ENCODE measurements around the gene ANO1. TPM values are rescaled to one million over a fixed set of nuclear protein-coding genes. Genes with fewer than 3 reads are reported as not detected.

The ANO1 gene
- total and polyA plus RNA-seq, 4 donors, result 7.8 to 64.8 (median 32.2) TPM

GRCh38 chr11:70079691-70080090 lies 1.6 kb downstream of the ANO1 start (continued):
- no peak for TF ChIP-seq ZBTB33 (IDR thresholded peaks at IDR 0.05)

DNA sequence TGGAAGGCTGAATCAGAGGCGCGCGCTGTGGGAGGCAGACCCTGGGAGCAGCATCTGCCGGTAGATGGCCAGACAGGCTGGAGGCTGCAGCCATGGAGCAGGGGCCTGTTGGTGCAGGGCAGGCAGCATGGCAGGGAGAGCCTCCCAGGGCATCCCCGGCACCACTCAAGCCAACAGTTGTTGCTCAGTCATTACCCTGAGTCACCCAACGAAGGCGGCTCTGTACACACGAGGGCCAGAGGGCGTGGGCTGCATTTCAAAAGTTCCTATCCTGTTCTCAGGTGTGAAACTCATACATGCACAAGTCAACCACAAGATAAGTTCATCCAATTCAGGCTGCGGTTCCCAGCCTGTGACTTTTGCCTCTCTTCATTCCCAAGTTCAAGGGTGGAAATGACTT lies 2.6 kb downstream of the ANO1 start:
- Histone ChIP-seq H3K9me3 (ENCODE audit: control insufficient read depth in 4 of 4, low read length in 3 of 4) (no peaks in the 10 kb centered on the region), H3K27me3 (ENCODE audit: control insufficient read depth in 4 of 4, insufficient read depth in 4 of 4, low read length in 3 of 4) (no peaks in the 10 kb centered on the region), H3K36me3 (ENCODE audit: control insufficient read depth in 4 of 4, insufficient read depth in 3 of 4, low read depth in 1 of 4, low read length in 3 of 4) (no peaks in the 10 kb centered on the region), H3K27ac (ENCODE audit: low read depth in 1 of 2, low read length in 2 of 2) (no peak overlapping the region), H3K4me3 (ENCODE audit: low read depth in 1 of 3, low read length in 3 of 3) (no peak overlapping the region), H3K4me1 (ENCODE audit: control insufficient read depth in 4 of 4, insufficient read depth in 4 of 4, low read length in 3 of 4) (peaks cover 18 to 58% (median 42%) of the 10 kb centered on the region in 4 donors), H3K9ac (ENCODE audit: low read depth in 1 of 2, low read length in 2 of 2) (no peak overlapping the region)
- WGBS, result 78% methylated on average over 10 of the region's 10 CpGs
- DNase-seq (ENCODE audit: low spot score), result no peak
- no peak for TF ChIP-seq FOXA1 (IDR thresholded peaks at IDR 0.05)
- TF ChIP-seq YY1 (IDR thresholded peaks at IDR 0.05), result no peak
- no peak for TF ChIP-seq GABPA (IDR thresholded peaks at IDR 0.05 in 1 of 2, conservative IDR thresholded peaks at IDR 0.05 in 1 of 2)
- TF ChIP-seq MAX (IDR thresholded peaks at IDR 0.05), result no peak
- no peak for TF ChIP-seq JUND (IDR thresholded peaks at IDR 0.05)
- no peak for TF ChIP-seq ZBTB33 (IDR thresholded peaks at IDR 0.05)
- TF ChIP-seq HNF4A (conservative IDR thresholded peaks at IDR 0.05), result no peak
- no peak for TF ChIP-seq ATF3 (IDR thresholded peaks at IDR 0.05)
- no peak for TF ChIP-seq EGR1 (IDR thresholded peaks at IDR 0.05; ENCODE audit: low read depth in 2 of 2)
- no peak for TF ChIP-seq CTCF (IDR thresholded peaks at IDR 0.05; ENCODE audit: low read depth, low read length, missing input control)
- TF ChIP-seq, protein P1, sequence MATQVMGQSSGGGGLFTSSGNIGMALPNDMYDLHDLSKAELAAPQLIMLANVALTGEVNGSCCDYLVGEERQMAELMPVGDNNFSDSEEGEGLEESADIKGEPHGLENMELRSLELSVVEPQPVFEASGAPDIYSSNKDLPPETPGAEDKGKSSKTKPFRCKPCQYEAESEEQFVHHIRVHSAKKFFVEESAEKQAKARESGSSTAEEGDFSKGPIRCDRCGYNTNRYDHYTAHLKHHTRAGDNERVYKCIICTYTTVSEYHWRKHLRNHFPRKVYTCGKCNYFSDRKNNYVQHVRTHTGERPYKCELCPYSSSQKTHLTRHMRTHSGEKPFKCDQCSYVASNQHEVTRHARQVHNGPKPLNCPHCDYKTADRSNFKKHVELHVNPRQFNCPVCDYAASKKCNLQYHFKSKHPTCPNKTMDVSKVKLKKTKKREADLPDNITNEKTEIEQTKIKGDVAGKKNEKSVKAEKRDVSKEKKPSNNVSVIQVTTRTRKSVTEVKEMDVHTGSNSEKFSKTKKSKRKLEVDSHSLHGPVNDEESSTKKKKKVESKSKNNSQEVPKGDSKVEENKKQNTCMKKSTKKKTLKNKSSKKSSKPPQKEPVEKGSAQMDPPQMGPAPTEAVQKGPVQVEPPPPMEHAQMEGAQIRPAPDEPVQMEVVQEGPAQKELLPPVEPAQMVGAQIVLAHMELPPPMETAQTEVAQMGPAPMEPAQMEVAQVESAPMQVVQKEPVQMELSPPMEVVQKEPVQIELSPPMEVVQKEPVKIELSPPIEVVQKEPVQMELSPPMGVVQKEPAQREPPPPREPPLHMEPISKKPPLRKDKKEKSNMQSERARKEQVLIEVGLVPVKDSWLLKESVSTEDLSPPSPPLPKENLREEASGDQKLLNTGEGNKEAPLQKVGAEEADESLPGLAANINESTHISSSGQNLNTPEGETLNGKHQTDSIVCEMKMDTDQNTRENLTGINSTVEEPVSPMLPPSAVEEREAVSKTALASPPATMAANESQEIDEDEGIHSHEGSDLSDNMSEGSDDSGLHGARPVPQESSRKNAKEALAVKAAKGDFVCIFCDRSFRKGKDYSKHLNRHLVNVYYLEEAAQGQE (IDR thresholded peaks at IDR 0.05), result no peak
- TF ChIP-seq RXRA (IDR thresholded peaks at IDR 0.05), result no peak
- no peak for TF ChIP-seq NR2F2 (IDR thresholded peaks at IDR 0.05)
- TF ChIP-seq TAF1 (conservative IDR thresholded peaks at IDR 0.05), result no peak
- no peak for TF ChIP-seq HNF4G (IDR thresholded peaks at IDR 0.05)
- TF ChIP-seq RAD21 (IDR thresholded peaks at IDR 0.05), result no peak
- TF ChIP-seq FOXA2 (IDR thresholded peaks at IDR 0.05), result no peak
- TF ChIP-seq SP1 (IDR thresholded peaks at IDR 0.05), result no peak

All from liver (tissue), 9 donors.